Measurements from ENCODE around the gene URGCP. TPM values are rescaled to one million over a fixed set of nuclear protein-coding genes. Genes with fewer than 3 reads are reported as not detected.
A peak's percentile ranks its signal among the peaks of the same experiment; 100 is the strongest.
"Not testable (repeated sequence)": the region's sequence is repeated elsewhere in the genome, so short reads cannot be mapped to it uniquely, and the experiment has no call there.

Gene URGCP
- total RNA-seq, 2 experiments from 2014 or later: 24.1 to 24.7 TPM

DNA sequence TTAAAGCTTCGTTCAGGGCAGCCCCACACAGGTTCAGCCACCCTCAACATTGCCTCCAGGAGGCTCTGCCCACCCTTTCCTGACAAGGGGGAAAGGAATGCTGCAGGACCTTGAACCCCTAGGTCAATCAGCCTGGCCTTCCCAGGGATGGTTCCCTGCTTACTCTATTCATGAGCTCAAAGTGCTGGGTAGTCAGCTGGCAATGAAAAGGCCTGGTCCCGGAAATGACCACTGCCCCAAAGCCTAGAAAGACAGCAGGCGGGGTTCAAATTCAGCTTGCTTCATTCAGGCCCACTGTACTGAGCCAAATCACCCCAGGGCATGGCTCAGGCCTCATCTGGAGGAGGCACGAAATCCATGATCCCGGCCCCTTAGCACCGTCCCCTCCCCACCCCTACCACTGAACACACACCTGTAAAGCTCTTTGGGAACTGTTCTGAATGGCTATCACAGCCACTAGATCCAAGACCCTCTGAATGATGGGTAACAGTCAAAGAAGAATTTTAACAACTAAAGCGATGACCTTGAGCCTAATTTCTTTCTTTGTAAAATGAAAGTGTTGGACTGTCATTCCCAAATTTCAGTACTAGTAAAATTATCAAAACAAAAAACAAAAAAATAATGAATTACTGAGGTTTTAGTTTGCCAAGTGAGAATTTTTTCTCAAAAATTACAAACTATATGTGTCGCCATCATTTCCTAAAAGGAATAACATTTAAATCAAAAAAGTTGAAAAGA lies 1.0 kb downstream of the URGCP start:
- no peak for ATAC-seq
- Mint-ChIP-seq H3K27ac (peak overlapping the region; percentile 94), H3K36me3 (ENCODE audit: low read depth) (peaks cover 1% of the 10 kb centered on the region), H3K4me1 (ENCODE audit: low read depth) (peaks cover 24% of the 10 kb centered on the region), H3K9me3 (ENCODE audit: insufficient read depth) (no peaks in the 10 kb centered on the region), H3K4me3 (peak overlapping the region; percentile 89), H3K27me3 (ENCODE audit: low read depth) (no peaks in the 10 kb centered on the region)
- DNase-seq: no peak
- CTCF ChIA-PET: no interaction called here
- POLR2A ChIA-PET: interaction anchor here (0.6 to 2.9 kb wide), 4 partner anchors 22 to 1502 kb away, joined by 3 to 9 read pairs (median 4); partner anchors contain the start of gene MRPS24

DNA sequence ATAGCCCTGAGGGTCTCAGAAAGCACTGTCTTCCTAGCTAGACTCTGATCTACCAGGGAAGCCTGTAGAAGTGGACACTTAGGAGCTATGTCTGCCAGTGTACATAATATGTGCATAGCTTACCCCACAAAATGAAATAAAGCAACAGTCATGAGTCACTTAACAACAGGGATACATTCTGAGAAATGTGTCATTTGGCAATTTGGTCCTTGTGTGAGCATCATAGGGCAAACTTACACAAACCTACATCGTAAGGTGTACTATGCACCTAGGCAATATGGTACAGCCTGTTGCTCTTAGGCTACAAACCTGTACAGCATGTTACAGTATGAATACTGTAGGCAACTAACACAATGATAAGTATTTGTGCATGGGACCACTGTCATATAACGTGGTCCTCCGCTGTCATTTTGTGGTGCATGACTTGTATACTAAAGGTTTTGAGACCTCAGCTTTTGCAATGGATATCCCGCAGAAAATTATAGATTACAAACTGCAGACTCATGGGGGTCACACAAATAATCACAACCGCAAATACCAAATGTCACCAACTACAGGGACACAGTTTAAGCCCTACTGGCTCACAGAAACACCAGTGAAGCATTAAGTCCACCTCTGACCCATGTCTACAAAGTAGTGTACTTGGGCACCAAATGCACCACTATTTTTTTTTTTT lies 1.7 kb downstream of the URGCP start:
- POLR2A ChIA-PET: interaction anchor here (0.6 to 2.9 kb wide), 5 partner anchors 10 to 1503 kb away, joined by 3 to 9 read pairs (median 4); partner anchors contain the start of gene MRPS24
- peaks cover 1% of the 10 kb centered on the region for H3K36me3 Mint-ChIP-seq (ENCODE audit: low read depth)

DNA sequence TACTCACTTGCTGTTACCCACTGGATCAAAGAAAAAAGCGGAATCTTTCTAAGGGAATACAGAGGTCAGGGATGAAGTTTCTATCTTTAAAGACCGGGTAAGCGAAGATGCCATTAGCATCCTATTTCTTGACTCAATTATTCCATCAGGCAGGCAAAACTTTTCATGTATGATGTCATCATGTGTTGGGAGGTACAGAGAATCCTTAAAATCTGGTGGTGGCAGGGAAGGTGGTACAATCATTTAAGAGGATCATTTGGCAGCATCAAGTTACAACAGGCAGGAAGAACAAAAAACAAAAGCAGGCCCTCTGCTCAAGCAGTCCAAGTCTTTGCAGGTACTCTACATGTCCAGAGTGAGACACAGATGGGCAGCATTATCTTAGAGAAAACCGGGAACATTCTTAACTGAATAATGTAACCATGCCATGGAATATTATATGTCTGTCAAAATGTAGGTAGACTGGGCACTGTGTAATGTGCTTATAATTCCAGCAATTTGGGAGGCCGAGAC lies 3.8 kb downstream of the URGCP start:
- Mint-ChIP-seq H3K27me3 (ENCODE audit: low read depth) (no peaks in the 10 kb centered on the region), H3K27ac (no peak overlapping the region), H3K36me3 (ENCODE audit: low read depth) (peaks cover 1% of the 10 kb centered on the region), H3K4me1 (ENCODE audit: low read depth) (peaks cover 24% of the 10 kb centered on the region), H3K9me3 (ENCODE audit: insufficient read depth) (no peaks in the 10 kb centered on the region), H3K4me3 (no peak overlapping the region)
- ATAC-seq (no peak), DNase-seq (no peak)
- ChIA-PET CTCF (no interaction called here), POLR2A (no interaction called here)

More for the DNA sequence above, 1.7 kb downstream of the URGCP start:
- no peak overlapping the region for H3K27ac Mint-ChIP-seq
- H3K9me3 Mint-ChIP-seq (ENCODE audit: insufficient read depth): no peaks in the 10 kb centered on the region
- no peak for DNase-seq
- peaks cover 24% of the 10 kb centered on the region for H3K4me1 Mint-ChIP-seq (ENCODE audit: low read depth)
- CTCF ChIA-PET: interaction anchor here (1.3 kb wide), 1 partner anchor 13 kb away, joined by 3 read pairs; no protein-coding TSS in a partner anchor
- no peaks in the 10 kb centered on the region for H3K27me3 Mint-ChIP-seq (ENCODE audit: low read depth)
- no peak for ATAC-seq
- H3K4me3 Mint-ChIP-seq: peak overlapping the region; percentile 89

DNA sequence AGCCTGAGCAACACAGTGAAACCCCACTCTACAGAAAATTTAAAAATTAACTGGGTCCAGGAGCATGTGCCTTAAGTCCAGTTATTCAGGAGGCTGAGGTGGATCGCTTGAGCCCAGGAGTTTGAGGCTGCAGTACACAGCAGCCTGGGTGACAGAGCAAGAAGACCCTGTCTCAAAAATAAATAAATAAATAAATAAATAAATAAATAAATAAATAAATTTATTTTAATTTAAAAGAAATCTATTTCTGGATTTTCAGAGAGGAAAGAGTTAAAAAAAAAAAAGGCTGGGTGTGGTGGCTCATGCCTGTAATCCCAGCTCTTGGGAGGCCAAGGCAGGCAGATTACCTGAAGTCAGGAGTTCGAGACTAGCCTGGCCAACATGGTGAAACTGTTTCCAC lies 7.8 kb downstream of the URGCP start:
- ATAC-seq; H3K27ac Mint-ChIP-seq; H3K27me3 Mint-ChIP-seq (ENCODE audit: low read depth); H3K36me3 Mint-ChIP-seq (ENCODE audit: low read depth); H3K9me3 Mint-ChIP-seq (ENCODE audit: insufficient read depth); DNase-seq; CTCF ChIA-PET; H3K4me1 Mint-ChIP-seq (ENCODE audit: low read depth); H3K4me3 Mint-ChIP-seq; POLR2A ChIA-PET: not testable (repeated sequence)

DNA sequence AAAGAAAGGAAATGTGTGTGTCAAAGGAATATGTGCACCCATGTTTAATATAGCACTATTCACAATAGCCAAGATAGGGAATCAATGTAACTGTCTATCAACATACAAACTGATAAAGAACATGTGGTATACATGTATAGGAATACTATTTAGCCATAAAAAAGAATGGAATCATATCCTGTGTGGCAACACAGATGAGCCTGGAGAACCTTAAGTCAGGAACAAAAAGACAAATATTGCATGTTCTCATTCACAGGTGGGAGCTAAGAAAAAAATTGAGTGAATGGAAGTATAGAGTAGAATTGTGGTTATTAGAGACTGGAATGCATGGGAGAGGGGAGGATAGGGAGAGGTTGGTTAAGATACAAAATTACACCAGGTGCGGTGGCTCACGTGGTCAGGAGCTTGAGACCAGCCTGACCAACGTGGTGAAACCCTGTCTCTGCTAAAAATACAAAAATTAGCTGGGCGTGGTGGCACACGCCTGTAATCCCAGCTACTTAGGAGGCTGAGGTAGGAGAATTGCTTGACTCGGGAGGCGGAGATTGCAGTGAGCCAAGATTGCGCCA lies 10.5 kb downstream of the URGCP start:
- ATAC-seq: no peak
- POLR2A ChIA-PET: no interaction called here
- H3K27ac Mint-ChIP-seq: no peak overlapping the region

DNA sequence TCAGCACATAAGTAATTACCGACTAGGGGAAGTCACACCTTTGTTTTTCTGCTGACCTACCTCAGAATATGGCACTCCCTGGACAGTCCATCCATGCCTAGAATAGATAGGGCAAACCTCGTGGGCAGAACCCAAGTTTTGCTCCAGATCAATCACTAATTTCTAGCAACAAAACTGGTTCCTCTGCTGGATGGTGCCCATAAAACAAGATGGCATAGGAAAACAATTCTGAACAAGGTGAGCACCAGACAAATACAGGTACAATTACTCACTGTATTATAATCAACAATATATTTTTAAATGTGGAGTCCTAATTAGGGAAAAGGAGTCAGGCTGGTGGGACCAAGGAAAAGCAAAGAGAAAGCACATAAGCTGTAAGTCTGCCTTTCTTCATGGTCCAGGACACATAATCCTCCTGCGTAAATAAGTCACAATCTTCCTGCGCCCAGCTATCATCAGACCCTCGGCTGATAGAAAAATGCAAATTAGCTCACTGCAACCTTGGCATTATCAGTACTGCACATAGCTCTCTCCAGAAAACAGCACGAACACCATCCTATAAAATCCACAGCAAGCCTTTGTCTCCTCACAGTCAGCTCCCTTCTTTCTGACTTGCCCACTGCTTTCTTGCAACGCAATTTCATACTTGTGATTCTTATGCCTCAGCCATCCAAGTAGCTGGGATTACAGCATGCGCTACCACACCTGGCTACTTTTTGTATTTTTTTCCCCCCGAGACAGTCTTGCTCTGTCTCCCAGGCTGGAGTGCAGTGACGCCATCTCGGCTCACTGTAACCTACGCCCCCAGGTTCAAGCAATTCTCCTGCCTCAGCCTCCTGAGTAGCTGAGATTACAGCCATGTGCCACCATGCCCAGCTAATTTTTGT lies 15.1 kb downstream of the URGCP start:
- Mint-ChIP-seq H3K4me3 (no peak overlapping the region), H3K27ac (no peak overlapping the region), H3K27me3 (ENCODE audit: low read depth) (no peaks in the 10 kb centered on the region), H3K9me3 (ENCODE audit: insufficient read depth) (no peaks in the 10 kb centered on the region), H3K36me3 (ENCODE audit: low read depth) (peaks cover 10% of the 10 kb centered on the region), H3K4me1 (ENCODE audit: low read depth) (peaks cover 31% of the 10 kb centered on the region)
- no peak for ATAC-seq
- no peak for DNase-seq
- ChIA-PET CTCF (interaction anchor here (1.4 kb wide), 1 partner anchor 13 kb away, joined by 3 read pairs; no protein-coding TSS in a partner anchor), POLR2A (no interaction called here)

More for the DNA sequence above, 10.5 kb downstream of the URGCP start:
- peaks cover 9% of the 10 kb centered on the region for H3K36me3 Mint-ChIP-seq (ENCODE audit: low read depth)
- H3K27me3 Mint-ChIP-seq (ENCODE audit: low read depth): no peaks in the 10 kb centered on the region
- CTCF ChIA-PET: interaction anchor here (1.4 kb wide), 1 partner anchor 58 kb away, joined by 3 read pairs; no protein-coding TSS in a partner anchor
- H3K4me3 Mint-ChIP-seq: no peak overlapping the region
- H3K4me1 Mint-ChIP-seq (ENCODE audit: low read depth): peaks cover 14% of the 10 kb centered on the region
- H3K9me3 Mint-ChIP-seq (ENCODE audit: insufficient read depth): no peaks in the 10 kb centered on the region
- no peak for DNase-seq

DNA sequence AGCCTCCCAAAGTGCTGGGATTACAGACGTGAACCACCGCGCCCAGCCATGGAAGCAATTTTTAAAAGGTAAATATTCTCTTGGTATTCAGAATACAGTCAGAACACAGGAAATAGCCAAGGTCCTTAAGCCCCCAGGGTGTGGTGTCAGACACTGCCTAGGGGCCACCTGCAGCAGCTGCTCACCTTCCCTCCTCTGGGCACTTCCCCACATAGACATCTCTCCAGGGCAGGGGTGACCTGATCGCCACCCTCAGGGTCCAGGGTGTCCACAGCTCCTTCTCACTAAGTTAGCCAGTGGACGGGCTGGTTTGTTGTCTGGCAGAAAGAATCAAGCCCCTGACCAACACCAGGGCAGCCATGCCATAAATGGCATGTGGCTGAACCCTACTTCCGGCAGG lies 15.9 kb downstream of the URGCP start:
- DNase-seq: no peak
- H3K36me3 Mint-ChIP-seq (ENCODE audit: low read depth): peaks cover 15% of the 10 kb centered on the region
- CTCF ChIA-PET: no interaction called here

DNA sequence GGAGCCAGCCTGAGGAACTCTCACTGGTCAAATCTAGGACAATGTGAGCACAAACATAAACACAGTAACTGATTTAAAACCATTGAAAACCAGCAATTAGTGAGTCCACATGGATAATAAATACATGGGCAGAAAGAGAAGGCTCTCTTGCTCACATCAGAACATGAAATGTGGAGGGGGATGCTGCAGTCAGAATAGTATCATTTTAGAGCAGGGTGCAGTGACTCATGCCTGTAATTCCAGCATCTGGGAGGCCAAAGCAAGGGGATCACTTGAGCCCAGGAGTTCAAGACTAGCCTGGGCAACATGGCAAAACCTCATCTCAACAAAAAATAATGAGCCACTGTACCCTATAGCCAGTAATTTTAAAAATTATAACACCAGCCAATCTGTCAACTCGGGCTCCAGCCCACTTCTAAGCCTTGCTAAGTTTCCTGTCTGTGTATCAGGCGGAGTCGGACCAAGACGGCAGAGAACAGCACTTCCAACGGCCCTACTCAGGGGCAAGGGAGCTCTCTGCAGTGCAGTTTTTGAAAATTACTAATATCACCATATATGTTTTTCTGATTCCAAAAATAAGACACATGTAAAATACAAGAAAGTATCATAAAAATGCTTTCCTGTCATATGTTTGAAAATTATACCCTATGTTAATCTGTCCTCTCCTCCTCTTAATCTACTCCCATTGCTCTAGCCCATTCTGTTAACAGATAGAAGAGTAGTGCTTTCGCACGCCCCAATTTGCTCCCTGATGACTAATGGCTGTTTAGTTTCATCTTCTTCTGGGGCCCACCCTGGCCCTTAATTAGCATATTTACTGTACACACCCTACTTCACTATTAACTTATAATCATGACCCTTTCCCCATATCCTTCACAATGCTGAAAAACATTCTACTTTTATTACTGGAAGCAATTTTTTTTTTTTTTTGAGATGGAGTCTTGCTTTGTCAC lies 17.1 kb downstream of the URGCP start:
- Mint-ChIP-seq H3K4me1 (ENCODE audit: low read depth) (peaks cover 31% of the 10 kb centered on the region), H3K36me3 (ENCODE audit: low read depth) (peaks cover 10% of the 10 kb centered on the region), H3K27ac (no peak overlapping the region), H3K27me3 (ENCODE audit: low read depth) (no peaks in the 10 kb centered on the region), H3K9me3 (ENCODE audit: insufficient read depth) (no peaks in the 10 kb centered on the region), H3K4me3 (no peak overlapping the region)
- ATAC-seq: no peak
- ChIA-PET POLR2A (no interaction called here), CTCF (no interaction called here)
- DNase-seq: no peak

More for the DNA sequence above, 15.9 kb downstream of the URGCP start:
- no peaks in the 10 kb centered on the region for H3K9me3 Mint-ChIP-seq (ENCODE audit: insufficient read depth)
- POLR2A ChIA-PET: no interaction called here
- H3K27me3 Mint-ChIP-seq (ENCODE audit: low read depth): no peaks in the 10 kb centered on the region
- no peak overlapping the region for H3K27ac Mint-ChIP-seq
- peaks cover 31% of the 10 kb centered on the region for H3K4me1 Mint-ChIP-seq (ENCODE audit: low read depth)
- no peak for ATAC-seq
- no peak overlapping the region for H3K4me3 Mint-ChIP-seq

DNA sequence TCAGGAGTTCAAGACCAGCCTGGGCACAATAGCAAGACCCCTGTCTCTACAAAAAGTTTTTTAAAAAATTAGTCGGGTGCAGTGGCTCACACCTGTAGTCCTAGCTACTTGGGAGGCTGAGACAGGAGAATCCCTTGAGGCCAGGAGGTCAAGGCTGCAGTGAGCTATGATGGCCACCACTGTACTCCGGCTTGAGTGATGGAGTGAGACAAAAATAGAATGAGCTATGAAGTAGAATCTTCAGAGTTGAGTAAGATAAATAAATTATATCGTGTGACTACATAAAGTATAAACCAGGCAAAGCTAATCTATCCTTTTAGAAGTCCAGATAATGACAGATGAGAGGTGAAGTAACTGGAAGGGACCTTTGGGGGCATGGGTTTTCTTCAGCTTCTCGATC lies 21.8 kb downstream of the URGCP start:
- DNase-seq (no peak), ATAC-seq (no peak)
- Mint-ChIP-seq H3K27me3 (ENCODE audit: low read depth) (no peaks in the 10 kb centered on the region), H3K36me3 (ENCODE audit: low read depth) (peaks cover 36% of the 10 kb centered on the region), H3K4me1 (ENCODE audit: low read depth) (peaks cover 11% of the 10 kb centered on the region), H3K9me3 (ENCODE audit: insufficient read depth) (no peaks in the 10 kb centered on the region), H3K27ac (no peak overlapping the region), H3K4me3 (no peak overlapping the region)
- ChIA-PET POLR2A (no interaction called here), CTCF (interaction anchor here (1.3 kb wide), 1 partner anchor 10 kb away, joined by 3 read pairs; no protein-coding TSS in a partner anchor)

DNA sequence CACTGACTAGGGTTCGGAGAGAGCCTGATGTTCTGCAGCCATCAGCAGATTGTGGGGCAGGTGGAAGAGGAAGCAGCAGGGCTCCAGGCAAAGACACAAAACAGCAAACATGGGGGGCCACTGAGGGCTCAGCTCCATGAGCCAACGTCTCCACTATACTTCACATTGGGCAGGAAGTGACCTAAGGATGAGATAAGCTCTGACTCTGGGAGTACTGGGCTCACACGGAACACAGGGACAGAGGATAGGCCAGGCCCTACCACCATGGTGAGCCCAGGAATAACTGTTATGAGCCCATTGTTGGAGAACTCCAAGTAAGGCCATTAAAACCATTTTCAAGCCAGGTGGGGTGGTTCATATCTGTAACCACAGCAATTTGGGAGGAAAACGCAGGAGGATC lies 22.2 kb downstream of the URGCP start:
- POLR2A ChIA-PET: no interaction called here
- ATAC-seq: no peak
- Mint-ChIP-seq H3K4me3 (no peak overlapping the region), H3K27ac (no peak overlapping the region), H3K4me1 (ENCODE audit: low read depth) (peaks cover 8% of the 10 kb centered on the region), H3K9me3 (ENCODE audit: insufficient read depth) (no peaks in the 10 kb centered on the region), H3K27me3 (ENCODE audit: low read depth) (no peaks in the 10 kb centered on the region), H3K36me3 (ENCODE audit: low read depth) (peaks cover 36% of the 10 kb centered on the region)
- no peak for DNase-seq
- CTCF ChIA-PET: interaction anchor here (1.3 kb wide), 1 partner anchor 10 kb away, joined by 3 read pairs; no protein-coding TSS in a partner anchor
